CD4-positive, CD25-positive, alpha-beta regulatory T cell (primary cell): ENCODE results near the gene MRPL55. TPM values are rescaled to one million over a fixed set of nuclear protein-coding genes. Genes with fewer than 3 reads are reported as not detected.

ENCODE experiments used
- ATAC-seq, 2 donors: fragments of 150-1000 bp; cut with Tn5 transposase; one replicate each; pipeline ENCODE4 v1.10.0; 2021; ENCODE audit warnings: low read depth in 2 of 2, moderate number of reproducible peaks in 2 of 2, moderate library complexity in 1 of 2
- DNase-seq, 3 donors: peaks; one replicate each; pipeline versions ENCODE4 v3.0.0 to v3.0.0-alpha.2; 2012 to 2022; ENCODE audit warnings: mixed read lengths in 1 of 3
- H3K27ac ChIP-seq: one replicate; pipeline ENCODE4 v1.7.0; 2013; ENCODE audit warnings: mild to moderate bottlenecking, low read length; ENCODE audit not compliant: insufficient read depth, poor library complexity, severe bottlenecking
- H3K27me3 ChIP-seq: one replicate; pipeline ENCODE4 v1.7.0; 2013; ENCODE audit warnings: low read length; ENCODE audit not compliant: control insufficient read depth, insufficient read depth
- H3K36me3 ChIP-seq: one replicate; pipeline ENCODE4 v1.7.0; 2013; ENCODE audit warnings: mild to moderate bottlenecking, low read length, moderate library complexity; ENCODE audit not compliant: control insufficient read depth, insufficient read depth
- H3K4me1 ChIP-seq: 2 replicates; pipeline ENCODE4 v1.7.0; 2013; ENCODE audit warnings: mild to moderate bottlenecking, low read length; ENCODE audit not compliant: insufficient read depth, control insufficient read depth, poor library complexity, severe bottlenecking
- H3K4me3 ChIP-seq: one replicate; pipeline ENCODE4 v1.7.0; 2013; ENCODE audit warnings: low read depth, mild to moderate bottlenecking, low read length, moderate library complexity
- H3K9me3 ChIP-seq, 2 experiments: 1 replicate in 1 of 2; 2 replicates in 1 of 2; pipeline ENCODE4 v1.7.0; 2013; ENCODE audit warnings: low read length in 2 of 2, mild to moderate bottlenecking in 1 of 2, moderate library complexity in 1 of 2; ENCODE audit not compliant: control insufficient read depth in 2 of 2
- H3K27ac Mint-ChIP-seq, 3 donors: one replicate each; pipeline ENCODE4 v1.8.0; 2020 to 2022; ENCODE audit warnings: mild to moderate bottlenecking in 3 of 3, mixed read lengths in 3 of 3, moderate library complexity in 2 of 3
- H3K27me3 Mint-ChIP-seq: one replicate; pipeline ENCODE4 v1.8.0; 2022; ENCODE audit warnings: mild to moderate bottlenecking, mixed read lengths
- H3K36me3 Mint-ChIP-seq: one replicate; pipeline ENCODE4 v1.8.0; 2020; ENCODE audit warnings: mixed read lengths
- H3K4me1 Mint-ChIP-seq, 4 donors: one replicate each; pipeline ENCODE4 v1.8.0; 2020 to 2022; ENCODE audit warnings: mixed read lengths in 4 of 4, mild to moderate bottlenecking in 1 of 4
- H3K4me3 Mint-ChIP-seq, 4 donors: one replicate each; pipeline ENCODE4 v1.8.0; 2020 to 2022; ENCODE audit warnings: mild to moderate bottlenecking in 4 of 4, mixed read lengths in 4 of 4, moderate library complexity in 3 of 4
- H3K9me3 Mint-ChIP-seq, 7 donors: one replicate each; pipeline ENCODE4 v1.8.0; 2020 to 2022; ENCODE audit warnings: mixed read lengths in 7 of 7, mild to moderate bottlenecking in 3 of 7, moderate library complexity in 2 of 7
- polyA plus RNA-seq, 4 donors: library from polyadenylated mRNA; unstranded; fragments of 300-500 nt; fragmentation: Illumina TruSeq; gene quantifications; one replicate each; pipeline ENCODE4 v1.2.3, GENCODE V29; 2021
- total RNA-seq: library from RNA; stranded (reverse); gene quantifications from one replicate; pipeline ENCODE4 v1.2.3, GENCODE V29; 2022

Gene MRPL55
- total and polyA plus RNA-seq, 5 donors from 2014 or later = 62.5 to 163 (median 134) TPM

DNA sequence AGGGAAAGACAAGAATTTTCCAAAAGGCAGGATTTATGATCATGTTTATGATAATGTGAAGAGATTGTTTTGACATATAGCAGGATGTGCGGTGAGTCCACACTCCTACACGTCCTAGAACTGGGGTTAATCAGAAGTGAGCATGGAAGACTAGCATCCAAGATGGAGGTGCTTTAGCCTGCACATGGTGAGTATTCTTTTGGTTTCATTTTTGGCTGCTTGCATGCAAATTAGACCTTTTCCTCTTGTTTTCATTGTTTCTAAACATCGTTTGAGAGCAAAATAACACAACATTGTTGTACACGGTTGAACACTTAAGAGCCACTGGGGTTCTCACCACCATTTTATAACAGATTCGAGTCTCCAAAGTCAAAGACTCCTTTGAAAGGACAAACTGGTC is 16.1 kb upstream of the MRPL55 start:
- H3K36me3 Mint-ChIP-seq = no peaks in the 10 kb centered on the region
- peaks cover 2% of the 10 kb centered on the region for H3K27me3 ChIP-seq
- H3K9me3 ChIP-seq = no peaks in the 10 kb centered on the region
- no peak for ATAC-seq
- no peaks in the 10 kb centered on the region for H3K36me3 ChIP-seq
- H3K9me3 Mint-ChIP-seq = peaks cover 0 to 4% (median 0%) of the 10 kb centered on the region in 7 donors
- peaks cover 0 to 4% (median 1%) of the 10 kb centered on the region in 4 donors for H3K4me1 Mint-ChIP-seq
- H3K4me3 ChIP-seq = no peak overlapping the region
- H3K27ac ChIP-seq = no peak overlapping the region
- H3K27ac Mint-ChIP-seq = no peak overlapping the region
- DNase-seq = no peak
- H3K27me3 Mint-ChIP-seq = peaks cover 61% of the 10 kb centered on the region
- no peaks in the 10 kb centered on the region for H3K4me1 ChIP-seq
- H3K4me3 Mint-ChIP-seq = no peak overlapping the region

- Mint-ChIP-seq H3K4me3 (no peak overlapping the region), H3K4me1 (peaks cover 0 to 4% (median 1%) of the 10 kb centered on the region in 4 donors), H3K9me3 (peaks cover 0 to 4% (median 0%) of the 10 kb centered on the region in 7 donors), H3K27ac (no peak overlapping the region), H3K27me3 (peaks cover 51% of the 10 kb centered on the region), H3K36me3 (no peaks in the 10 kb centered on the region)
- Histone ChIP-seq H3K4me1 (no peaks in the 10 kb centered on the region), H3K27me3 (peaks cover 2% of the 10 kb centered on the region), H3K9me3 (no peaks in the 10 kb centered on the region), H3K27ac (no peak overlapping the region), H3K36me3 (no peaks in the 10 kb centered on the region), H3K4me3 (no peak overlapping the region)
- ATAC-seq = no peak
- DNase-seq = no peak
Measured at GRCh38 chr1:228123505-228123904, 14.4 kb upstream of the MRPL55 start.

- Mint-ChIP-seq H3K36me3 (no peaks in the 10 kb centered on the region), H3K4me1 (peaks cover 0 to 4% (median 1%) of the 10 kb centered on the region in 4 donors), H3K27me3 (peaks cover 46% of the 10 kb centered on the region), H3K9me3 (peaks cover 0 to 4% (median 0%) of the 10 kb centered on the region in 7 donors), H3K27ac (no peak overlapping the region), H3K4me3 (no peak overlapping the region)
- Histone ChIP-seq H3K27ac (no peak overlapping the region), H3K27me3 (peaks cover 2% of the 10 kb centered on the region), H3K4me3 (no peak overlapping the region), H3K36me3 (no peaks in the 10 kb centered on the region), H3K9me3 (no peaks in the 10 kb centered on the region), H3K4me1 (no peaks in the 10 kb centered on the region)
- DNase-seq (no peak), ATAC-seq (no peak)
Measured at GRCh38 chr1:228122921-228123441, 13.9 kb upstream of the MRPL55 start.

GRCh38 chr1:228120857-228121489 is 11.9 kb upstream of the MRPL55 start:
- Histone ChIP-seq H3K27ac (no peak overlapping the region), H3K4me1 (no peaks in the 10 kb centered on the region), H3K36me3 (no peaks in the 10 kb centered on the region), H3K4me3 (no peak overlapping the region), H3K9me3 (no peaks in the 10 kb centered on the region), H3K27me3 (peaks cover 2% of the 10 kb centered on the region)
- Mint-ChIP-seq H3K4me3 (peak overlapping the region in 1 of 4 donors; percentile 35), H3K27ac (peak overlapping the region in 1 of 3 donors; percentile 16), H3K36me3 (no peaks in the 10 kb centered on the region), H3K4me1 (peaks cover 0 to 4% (median 1%) of the 10 kb centered on the region in 4 donors), H3K27me3 (peaks cover 30% of the 10 kb centered on the region), H3K9me3 (peaks cover 0 to 4% (median 0%) of the 10 kb centered on the region in 7 donors)
- no peak for DNase-seq
- no peak for ATAC-seq

DNA sequence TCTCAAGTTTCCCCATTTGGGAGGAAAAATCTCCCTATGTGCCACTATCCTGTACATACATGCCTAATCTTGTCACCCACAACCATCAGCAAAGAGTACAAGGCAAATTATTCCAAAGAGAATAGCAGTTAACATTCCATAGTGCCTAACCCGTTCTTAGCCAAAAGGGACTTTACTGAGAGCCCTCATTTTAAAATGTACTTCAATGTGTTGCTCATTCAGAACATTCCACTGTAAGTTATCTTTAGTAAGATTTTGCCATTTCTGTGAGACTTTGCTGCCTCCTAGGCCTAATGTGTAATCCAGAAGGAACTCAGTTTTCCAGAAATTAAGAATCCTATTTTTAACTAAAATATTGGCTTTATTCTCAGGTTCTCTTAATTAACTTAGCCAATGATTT is 11.3 kb upstream of the MRPL55 start:
- Histone ChIP-seq H3K36me3 (no peaks in the 10 kb centered on the region), H3K9me3 (no peaks in the 10 kb centered on the region), H3K4me1 (no peaks in the 10 kb centered on the region), H3K4me3 (no peak overlapping the region), H3K27me3 (peaks cover 2% of the 10 kb centered on the region), H3K27ac (no peak overlapping the region)
- Mint-ChIP-seq H3K9me3 (peaks cover 0 to 4% (median 0%) of the 10 kb centered on the region in 7 donors), H3K4me3 (no peak overlapping the region), H3K4me1 (peaks cover 0 to 4% (median 1%) of the 10 kb centered on the region in 4 donors), H3K27ac (peak overlapping the region in 1 of 3 donors; percentile 16), H3K27me3 (peaks cover 24% of the 10 kb centered on the region), H3K36me3 (no peaks in the 10 kb centered on the region)
- ATAC-seq (no peak), DNase-seq (no peak)

- H3K36me3 ChIP-seq = no peaks in the 10 kb centered on the region
- no peaks in the 10 kb centered on the region for H3K9me3 ChIP-seq
- ATAC-seq = no peak
- Mint-ChIP-seq H3K27ac (no peak overlapping the region), H3K36me3 (no peaks in the 10 kb centered on the region), H3K9me3 (peaks cover 0 to 3% (median 0%) of the 10 kb centered on the region in 7 donors), H3K27me3 (peaks cover 14% of the 10 kb centered on the region), H3K4me1 (peaks cover 0 to 4% (median 1%) of the 10 kb centered on the region in 4 donors), H3K4me3 (no peak overlapping the region)
- peaks cover 2% of the 10 kb centered on the region for H3K27me3 ChIP-seq
- no peak overlapping the region for H3K27ac ChIP-seq
- no peak for DNase-seq
- no peaks in the 10 kb centered on the region for H3K4me1 ChIP-seq
- no peak overlapping the region for H3K4me3 ChIP-seq
Measured at GRCh38 chr1:228118040-228118439, 8.9 kb upstream of the MRPL55 start.

DNA sequence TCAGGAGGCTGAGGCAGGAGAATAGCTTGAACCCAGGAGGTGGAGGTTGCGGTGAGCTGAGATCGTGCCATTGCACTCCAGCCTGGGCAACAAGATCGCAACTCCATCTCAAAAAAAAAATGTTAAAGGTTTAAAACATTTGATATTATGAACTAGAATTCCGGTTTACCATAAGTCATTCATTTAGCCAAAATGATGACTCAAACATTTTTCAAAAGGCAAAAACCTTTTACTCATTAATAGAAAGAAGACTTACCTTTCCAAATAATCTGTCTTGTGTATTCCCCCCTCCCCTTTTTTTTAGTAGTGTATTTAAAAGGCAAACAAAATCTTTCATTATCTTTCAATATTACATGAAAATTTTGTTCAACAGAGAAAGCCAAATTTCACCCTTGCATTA is 8.2 kb upstream of the MRPL55 start:
- Mint-ChIP-seq H3K27ac (no peak overlapping the region), H3K9me3 (peaks cover 0 to 3% (median 0%) of the 10 kb centered on the region in 7 donors), H3K36me3 (no peaks in the 10 kb centered on the region), H3K4me3 (no peak overlapping the region), H3K27me3 (peaks cover 7% of the 10 kb centered on the region), H3K4me1 (peaks cover 0 to 4% (median 1%) of the 10 kb centered on the region in 4 donors)
- no peak for ATAC-seq
- DNase-seq = no peak
- Histone ChIP-seq H3K4me1 (no peaks in the 10 kb centered on the region), H3K27ac (no peak overlapping the region), H3K9me3 (no peaks in the 10 kb centered on the region), H3K4me3 (no peak overlapping the region), H3K27me3 (no peaks in the 10 kb centered on the region), H3K36me3 (no peaks in the 10 kb centered on the region)

DNA sequence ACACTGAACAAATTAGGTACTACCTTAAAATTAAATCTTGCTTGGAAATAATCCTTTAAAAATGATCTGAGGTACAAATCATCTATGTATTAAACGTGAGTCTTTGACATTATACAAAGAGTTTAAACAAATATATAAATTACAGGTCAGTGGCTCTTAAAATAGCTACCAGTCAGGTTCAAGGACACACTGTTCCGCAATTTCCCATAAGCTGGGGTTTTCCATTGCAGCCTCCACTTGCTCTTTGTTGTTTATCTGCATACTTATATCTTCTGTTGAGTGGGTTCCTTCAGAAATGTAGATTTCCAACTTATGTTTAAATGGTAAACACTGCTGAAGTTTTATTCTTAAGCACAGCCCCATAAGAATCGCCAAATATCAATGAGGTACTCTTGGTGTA is 5.7 kb upstream of the MRPL55 start:
- peaks cover 0 to 8% (median under 1%) of the 10 kb centered on the region in 4 donors for H3K4me1 Mint-ChIP-seq
- H3K27me3 Mint-ChIP-seq = no peaks in the 10 kb centered on the region
- no peaks in the 10 kb centered on the region for H3K36me3 ChIP-seq
- no peak overlapping the region for H3K4me3 Mint-ChIP-seq
- H3K4me1 ChIP-seq = peaks cover 5% of the 10 kb centered on the region
- no peak for ATAC-seq
- no peak for DNase-seq
- H3K9me3 Mint-ChIP-seq = peaks cover 0 to 3% (median 0%) of the 10 kb centered on the region in 7 donors
- no peak overlapping the region for H3K27ac ChIP-seq
- no peaks in the 10 kb centered on the region for H3K36me3 Mint-ChIP-seq
- H3K4me3 ChIP-seq = no peak overlapping the region
- no peaks in the 10 kb centered on the region for H3K9me3 ChIP-seq
- H3K27me3 ChIP-seq = no peaks in the 10 kb centered on the region
- peak overlapping the region in 1 of 3 donors; percentile 15 for H3K27ac Mint-ChIP-seq
